ENCODE data around the gene MAST2.
"Not testable (repeated sequence)": the region's sequence is repeated elsewhere in the genome, so short reads cannot be mapped to it uniquely, and the experiment has no call there.

Gene MAST2

DNA sequence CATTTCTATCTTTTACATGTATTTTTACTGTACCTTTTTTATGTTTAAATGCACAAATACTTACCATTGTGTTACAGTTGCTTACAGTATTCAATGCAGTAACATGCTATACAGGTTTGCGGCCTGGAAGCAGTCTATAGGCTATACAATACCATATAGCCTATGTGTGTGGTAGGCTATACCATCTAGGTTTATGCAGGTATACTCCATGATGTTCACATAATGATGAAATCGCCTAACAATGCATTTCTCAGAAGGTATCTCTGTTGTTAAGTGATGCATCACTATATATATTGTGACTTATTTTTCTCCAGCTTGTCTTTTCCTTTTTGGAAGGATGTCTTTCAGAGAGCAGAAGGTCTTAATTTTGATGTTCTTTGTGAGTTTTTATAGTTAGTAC lies 103.5 kb downstream of the MAST2 start:
- no peak for DNase-seq

- no peak for DNase-seq
Observed at GRCh38 chr1:45908611-45909140, 105.3 kb downstream of the MAST2 start.

DNA sequence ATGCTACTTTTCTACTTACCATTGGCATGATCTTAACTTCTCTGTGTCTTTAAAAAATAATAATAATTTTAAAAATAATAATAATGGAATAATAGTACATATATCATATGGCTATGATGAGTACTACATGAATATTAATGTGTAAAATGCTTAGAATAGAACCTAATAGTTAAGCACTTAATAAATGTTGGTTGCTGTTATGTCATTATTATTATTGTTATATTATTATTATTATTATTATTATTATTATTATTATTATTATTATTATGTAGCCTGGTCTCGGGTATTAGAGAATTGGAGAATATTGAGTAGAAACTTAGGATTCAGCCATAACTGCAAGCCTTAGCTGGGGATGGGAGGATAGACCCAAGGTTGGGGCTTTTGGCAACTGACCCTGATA lies 108.2 kb downstream of the MAST2 start:
- DNase-seq = no peak

DNA sequence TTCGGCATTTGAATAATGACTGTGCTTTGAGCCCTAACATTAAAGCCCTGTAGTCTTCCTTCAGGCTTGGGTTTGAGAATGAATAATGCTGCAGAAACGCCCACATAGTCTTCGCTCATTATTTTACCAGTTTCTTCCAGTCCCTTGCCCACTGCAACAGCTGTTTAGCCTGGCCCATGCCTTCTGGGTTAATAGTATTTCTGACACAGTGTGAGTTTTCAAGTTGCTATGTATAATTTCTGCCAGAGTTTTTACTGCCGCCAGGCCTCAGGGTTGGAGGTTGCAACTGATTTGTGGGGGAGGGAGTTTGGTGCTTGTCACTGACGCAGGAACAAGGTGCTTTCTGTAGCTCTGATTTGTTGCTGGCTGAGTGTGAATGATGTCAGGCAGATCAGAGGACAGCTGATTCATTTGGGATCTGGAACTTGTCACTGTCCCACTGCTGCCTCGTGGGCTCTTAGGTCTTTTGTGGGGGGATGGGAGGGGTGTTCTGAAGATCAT lies 109.8 kb downstream of the MAST2 start:
- DNase-seq = no peak

GRCh38 chr1:45913731-45914501 lies 110.5 kb downstream of the MAST2 start:
- no peak for DNase-seq

DNA sequence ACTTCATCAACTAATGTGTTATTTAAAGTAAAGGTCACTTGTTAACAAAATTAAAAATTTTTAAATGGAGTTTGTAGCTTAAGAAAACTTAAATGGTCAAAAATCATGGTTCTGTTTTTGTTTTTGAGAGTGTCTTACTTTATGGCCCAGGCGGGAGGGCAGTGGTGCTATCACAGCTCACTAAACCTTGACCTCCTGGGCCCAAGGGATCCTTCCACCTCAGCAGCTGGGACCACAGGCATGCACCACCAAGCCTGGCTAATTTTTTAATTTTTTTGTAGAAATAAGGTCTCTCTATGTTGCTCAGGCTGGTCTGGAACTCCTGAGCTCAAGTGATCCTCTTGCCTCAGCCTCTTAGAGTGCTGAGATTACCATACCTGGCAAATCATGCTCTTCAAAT lies 111.4 kb downstream of the MAST2 start:
- DNase-seq = no peak

DNA sequence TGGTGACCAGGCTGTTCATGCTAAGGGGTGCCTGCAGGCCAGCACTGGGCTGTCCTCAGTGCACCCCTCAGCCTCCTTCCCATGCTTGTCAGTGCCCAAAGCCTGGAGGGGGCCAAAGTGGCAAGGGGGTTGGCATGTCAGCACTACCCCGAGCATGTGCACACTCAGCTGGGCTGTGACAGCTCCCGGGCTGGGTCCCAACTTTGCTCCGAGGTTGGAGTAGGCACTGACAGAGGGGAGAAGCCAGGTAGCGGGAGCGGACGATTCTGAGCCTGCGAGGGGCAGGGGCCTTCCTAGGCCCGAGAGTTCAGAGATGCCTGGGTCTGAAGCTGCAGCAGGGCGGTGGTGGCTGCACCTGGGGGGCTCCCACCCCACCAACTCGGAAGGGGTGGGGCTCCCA lies 119.0 kb downstream of the MAST2 start:
- DNase-seq = no peak

- DNase-seq = no peak
Observed at GRCh38 chr1:45922813-45923212, 119.4 kb downstream of the MAST2 start.

DNA sequence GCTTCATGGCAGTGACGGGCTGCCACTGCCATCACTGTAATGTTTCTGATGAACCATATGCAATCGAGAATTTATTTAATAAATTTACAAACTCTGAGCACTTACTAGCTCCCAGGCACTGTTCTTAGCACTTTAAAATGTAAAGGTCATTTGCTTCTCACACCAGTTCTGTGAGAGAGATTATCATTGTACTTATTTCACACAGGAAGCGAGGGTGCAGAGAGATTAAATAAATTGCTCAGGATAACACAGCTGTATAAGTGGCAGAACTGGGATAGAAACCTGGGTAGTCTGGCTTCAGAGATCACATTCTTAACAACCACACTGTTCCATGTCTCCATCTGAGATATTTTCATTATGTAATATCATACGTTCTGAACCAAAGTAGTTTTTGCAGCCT lies 119.9 kb downstream of the MAST2 start:
- no peak for DNase-seq

DNA sequence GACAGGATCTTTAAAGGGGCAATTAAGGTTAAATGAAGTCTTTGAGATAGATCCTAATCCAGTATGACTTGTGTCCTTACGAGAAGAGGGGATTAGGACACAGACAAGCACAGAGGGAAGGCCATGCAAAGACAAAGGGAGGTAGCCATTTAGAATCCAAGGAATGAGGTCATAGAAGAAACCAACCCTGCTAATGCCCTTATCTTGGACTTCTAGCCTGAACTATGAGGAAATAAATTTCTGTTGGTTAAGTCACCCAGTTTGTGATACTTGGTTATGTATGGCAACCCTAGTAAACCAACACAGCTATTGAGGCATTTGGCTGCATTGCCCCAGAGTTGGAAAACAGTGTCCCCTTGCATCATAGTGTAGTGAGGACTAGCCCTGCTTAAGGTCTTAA lies 121.3 kb downstream of the MAST2 start:
- no peak for DNase-seq

DNA sequence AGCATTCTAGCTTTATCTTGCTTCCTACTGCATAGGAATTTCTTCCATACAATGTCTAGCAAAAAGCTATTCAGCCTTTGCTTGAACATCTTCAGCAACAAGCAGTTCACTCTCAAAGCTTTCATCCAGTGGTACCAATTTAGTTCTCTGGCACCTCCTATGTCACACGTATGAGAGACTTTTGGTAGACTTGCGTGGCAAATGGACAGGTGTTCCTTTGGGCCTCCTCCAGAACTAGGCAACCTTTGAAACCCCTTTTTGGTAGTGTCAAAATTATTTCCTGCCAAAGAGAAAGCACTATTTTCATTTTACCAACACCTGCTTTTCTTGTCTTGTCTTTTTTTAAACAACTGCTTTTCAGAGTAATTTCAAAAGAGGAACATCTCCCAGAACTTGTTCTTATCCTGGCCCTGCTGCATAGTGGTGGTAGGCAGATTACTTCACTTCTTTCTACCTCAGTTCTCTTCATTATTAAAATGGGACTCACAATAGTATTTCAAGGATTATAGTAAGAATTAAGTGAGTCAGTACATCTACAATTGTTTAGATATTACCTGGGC lies 122.4 kb downstream of the MAST2 start:
- DNase-seq = no peak

DNA sequence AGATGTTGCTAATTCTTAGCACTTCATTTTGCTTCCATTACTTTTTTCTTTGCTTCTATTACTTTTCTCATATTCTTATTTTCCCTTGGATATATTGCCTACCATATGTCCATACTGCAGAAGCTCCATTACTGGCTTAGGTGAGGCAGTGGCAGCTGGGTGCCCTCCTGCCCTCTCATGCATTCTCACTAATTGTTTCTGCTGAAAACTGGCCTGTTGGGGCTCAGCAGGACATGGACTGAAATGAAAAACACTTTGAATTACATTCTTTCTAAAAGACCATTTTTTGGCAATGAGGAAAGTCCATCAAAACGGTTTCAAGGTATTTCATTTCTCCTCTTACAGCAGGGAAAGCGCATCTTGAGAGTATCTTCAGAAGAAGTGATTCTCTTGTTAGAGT lies 122.9 kb downstream of the MAST2 start:
- DNase-seq = peak in 1 of 2 experiments; percentile 32

GRCh38 chr1:45927231-45927915 lies 124.0 kb downstream of the MAST2 start:
- DNase-seq = peak in 1 of 2 experiments; percentile 58

DNA sequence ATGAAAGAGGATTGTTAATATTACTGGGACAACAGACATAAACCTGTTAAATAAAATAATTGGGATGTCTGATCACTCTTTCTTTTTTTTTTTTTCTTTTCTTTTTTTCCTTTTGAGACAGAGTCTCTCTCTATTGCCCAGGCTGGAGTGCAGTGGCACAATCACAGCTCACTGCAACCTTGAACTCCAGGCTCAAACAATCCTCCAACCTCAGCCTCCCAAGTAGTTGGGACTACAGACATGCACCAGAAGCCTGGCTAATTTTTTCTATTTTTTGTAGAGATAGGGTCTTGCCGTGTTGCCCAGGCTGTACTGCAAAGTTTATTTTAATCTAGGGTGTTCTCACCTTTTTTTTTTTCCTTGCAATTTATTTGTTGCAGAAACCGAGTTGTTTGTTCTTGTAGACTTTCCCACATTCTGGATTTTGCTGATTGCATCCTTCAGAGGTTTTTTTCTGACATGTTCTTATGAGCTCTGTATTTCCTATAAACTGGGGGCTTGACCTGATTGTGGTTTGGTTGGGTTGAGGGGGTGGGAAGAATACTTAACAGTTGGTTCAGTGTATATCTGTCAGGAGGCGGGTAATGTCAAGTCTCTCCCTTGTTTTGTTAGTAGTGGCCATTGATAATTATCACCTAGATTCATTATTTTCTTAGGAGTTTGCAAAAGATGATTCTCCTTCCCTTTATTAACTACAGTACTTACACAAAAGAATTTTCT lies 125.2 kb downstream of the MAST2 start:
- no peak for DNase-seq

- DNase-seq = no peak
Observed at GRCh38 chr1:45929257-45929687, 125.9 kb downstream of the MAST2 start.

- DNase-seq = no peak
Observed at GRCh38 chr1:45930258-45931150, 127.1 kb downstream of the MAST2 start.

DNA sequence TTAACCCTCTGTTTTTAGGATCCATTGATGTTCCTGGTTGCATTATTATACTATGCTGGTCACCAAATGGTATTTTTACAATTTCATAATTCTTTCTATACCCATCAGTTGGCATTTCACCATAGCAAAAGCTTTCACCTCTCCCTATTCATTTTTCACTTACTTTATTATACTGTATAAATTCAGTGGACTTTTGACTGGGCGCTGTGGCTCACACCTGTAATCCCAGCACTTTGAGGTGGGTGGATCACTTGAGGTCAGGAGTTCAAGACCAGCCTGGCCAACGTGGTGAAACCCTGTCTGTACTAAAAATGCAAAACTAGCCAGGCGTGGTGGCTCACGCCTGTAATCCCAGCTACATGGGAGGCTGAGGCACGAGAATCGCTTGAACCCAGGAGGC lies 128.8 kb downstream of the MAST2 start:
- not testable (repeated sequence) for DNase-seq

- DNase-seq = no peak
Observed at GRCh38 chr1:45934947-45935346, 131.5 kb downstream of the MAST2 start.

GRCh38 chr1:45938029-45938428 lies 134.6 kb downstream of the MAST2 start:
- DNase-seq = no peak

DNA sequence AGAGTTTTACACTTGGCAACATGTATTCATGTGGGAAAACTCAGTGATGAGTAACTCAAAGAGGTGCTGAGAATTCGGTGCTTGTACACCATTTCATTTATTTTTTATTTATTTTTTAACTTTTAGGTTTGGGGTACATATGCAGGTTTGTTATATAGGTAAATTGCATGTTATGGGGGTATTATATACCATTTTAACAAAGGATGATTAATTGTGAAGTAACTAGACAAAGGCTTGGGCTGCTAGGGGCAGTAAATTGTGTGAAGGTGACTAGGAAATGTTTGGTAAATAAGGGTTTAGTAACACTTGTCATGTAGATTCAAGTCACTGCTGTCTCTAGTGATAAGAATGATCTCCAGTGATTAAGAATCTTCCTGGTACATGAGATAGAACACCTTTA lies 139.0 kb downstream of the MAST2 start:
- no peak for DNase-seq

- DNase-seq = no peak
Observed at GRCh38 chr1:45943185-45943584, 139.8 kb downstream of the MAST2 start.

- DNase-seq = no peak
Observed at GRCh38 chr1:45945426-45945825, 142.0 kb downstream of the MAST2 start.
